K562 (cell line): Measurements from ENCODE around the gene TMEM273. TPM values are rescaled to one million over a fixed set of nuclear protein-coding genes. Genes with fewer than 3 reads are reported as not detected.

Source experiments
- ARID2 ChIP-seq: fragments of 450-650 bp; IDR thresholded peaks from 2 replicates; pipeline ENCODE4 v1.6.1; 2017; ENCODE audit warnings: antibody characterized with exemption, mild to moderate bottlenecking
- FOSL1 ChIP-seq: fragments of 200-800 bp; sonication (Bioruptor generic); conservative IDR thresholded peaks from 2 replicates; pipeline ENCODE4 v1.6.1; 2016; ENCODE audit warnings: missing genetic modification characterization, missing compliant biosample characterization
- KDM2B ChIP-seq: fragments of 250-450 bp; sonication (Bioruptor Pico); IDR thresholded peaks from 2 replicates; pipeline ENCODE4 v1.8.0; 2021; ENCODE audit warnings: mild to moderate bottlenecking, moderate library complexity
- MYNN ChIP-seq, 2 experiments: sonication (generic); formaldehyde crosslinking in 1 of 2; IDR thresholded peaks; 2 replicates each; pipeline versions ENCODE4 v1.5.0 to v1.6.1; 2016 to 2020; ENCODE audit warnings: antibody characterized with exemption in 1 of 2, missing genetic modification reagents in 1 of 2
- NFIC ChIP-seq: fragments of 450-650 bp; IDR thresholded peaks from 2 replicates; pipeline ENCODE4 v1.6.1; 2017; ENCODE audit warnings: mild to moderate bottlenecking, inconsistent platforms
- POLR2H ChIP-seq: IDR thresholded peaks from 2 replicates; pipeline ENCODE4 v1.6.1; 2016; ENCODE audit warnings: missing genetic modification characterization, low read depth, mild to moderate bottlenecking, control low read depth, missing compliant biosample characterization, moderate library complexity
- PYGO2 ChIP-seq: fragments of 450-650 bp; IDR thresholded peaks from 2 replicates; pipeline ENCODE4 v1.6.1; 2016; ENCODE audit warnings: mild to moderate bottlenecking, missing genetic modification characterization, moderate library complexity, missing compliant biosample characterization
- RBM17 ChIP-seq: fragments of 200-400 bp; formaldehyde crosslinking; IDR thresholded peaks from 2 replicates; pipeline ENCODE4 v1.6.1; 2017; ENCODE audit warnings: low read depth, mild to moderate bottlenecking, low read length, borderline replicate concordance
- SMAD4 ChIP-seq: fragments of 250-450 bp; sonication (Bioruptor Pico); conservative IDR thresholded peaks from 2 replicates; pipeline ENCODE4 v1.8.0; 2021; ENCODE audit warnings: inconsistent platforms, mild to moderate bottlenecking, moderate library complexity
- SRSF1 ChIP-seq: fragments of 200-400 bp; formaldehyde crosslinking; IDR thresholded peaks from 2 replicates; pipeline ENCODE4 v1.6.1; 2017; ENCODE audit warnings: mild to moderate bottlenecking, low read depth, low read length, moderate library complexity
- YBX1 ChIP-seq: fragments of 450-650 bp; IDR thresholded peaks from 2 replicates; pipeline ENCODE4 v1.7.1; 2016; ENCODE audit warnings: mild to moderate bottlenecking
- ZNF253 ChIP-seq: fragments of 250-450 bp; sonication (Bioruptor Pico); conservative IDR thresholded peaks from 2 replicates; pipeline ENCODE4 v1.6.1; 2021; ENCODE audit warnings: mild to moderate bottlenecking
- ZNF518B ChIP-seq: fragments of 250-450 bp; sonication (Bioruptor Pico); IDR thresholded peaks from 2 replicates; pipeline ENCODE4 v1.5.0; 2021; ENCODE audit warnings: mild to moderate bottlenecking, moderate library complexity
- ZNF589 ChIP-seq: fragments of 200-800 bp; sonication (Bioruptor generic); IDR thresholded peaks from 2 replicates; pipeline ENCODE4 v1.6.1; 2016; ENCODE audit warnings: low read depth, missing genetic modification characterization, missing compliant biosample characterization
- ZSCAN32 ChIP-seq: fragments of 450-650 bp; formaldehyde crosslinking; IDR thresholded peaks from 2 replicates; pipeline ENCODE4 v1.4.0; 2020; ENCODE audit warnings: mild to moderate bottlenecking, moderate library complexity
- polyA plus RNA-seq, 8 experiments: library from polyadenylated mRNA; depleted of rRNA in 4 of 8; stranded (reverse) in 5 of 8; unstranded in 3 of 8; fragments of >200 nt; fragmentation: Nextera tagmentation in 2 of 8; fragmentation: Illumina TruSeq in 1 of 8; extraction: Ambion mirVana in 2 of 8; extraction: Trizol in 1 of 8; gene quantifications; 2 replicates each; pipeline versions ENCODE4 v1.2.1 to v1.2.3, GENCODE V29; 2011 to 2014; ENCODE audit warnings: inconsistent platforms in 1 of 8, missing spikeins in 1 of 8
- total RNA-seq, 7 experiments: library from RNA; depleted of rRNA in 6 of 7; stranded (reverse); fragments of >200 nt in 6 of 7; fragmentation: Illumina TruSeq in 2 of 7; extraction: Trizol in 2 of 7; gene quantifications; 2 replicates each; pipeline versions ENCODE4 v1.2.1 to v1.2.3, GENCODE V29; 2011 to 2021; ENCODE audit warnings: low replicate concordance in 1 of 7
- TF ChIP-seq, protein P1 (sequence below): fragments of 450-650 bp; conservative IDR thresholded peaks from 2 replicates; pipeline ENCODE4 v1.6.1; 2016; ENCODE audit warnings: missing genetic modification characterization, low read depth, mild to moderate bottlenecking, missing compliant biosample characterization, moderate library complexity
- TF ChIP-seq, protein P2 (sequence below): fragments of 250-450 bp; sonication (Bioruptor Pico); IDR thresholded peaks from 2 replicates; pipeline ENCODE4 v1.8.0; 2021; ENCODE audit warnings: borderline replicate concordance, mild to moderate bottlenecking, moderate library complexity; ENCODE audit not compliant: poor library complexity, severe bottlenecking
- TF ChIP-seq, protein P3 (sequence below): fragments of 450-650 bp; IDR thresholded peaks from 2 replicates; pipeline ENCODE4 v1.6.1; 2016; ENCODE audit warnings: borderline replicate concordance
- TF ChIP-seq, protein P4 (sequence below): sonication (generic); formaldehyde crosslinking; IDR thresholded peaks from 2 replicates; pipeline ENCODE4 v1.8.1; 2023; ENCODE audit warnings: mild to moderate bottlenecking, missing genetic modification reagents, moderate library complexity

The TMEM273 gene
- total and polyA plus RNA-seq, 9 of the 15 experiments (the other 6 are each of a cell fraction or from before 2014, with no cell fraction given): 39.2 to 131 (median 95.6) TPM

DNA sequence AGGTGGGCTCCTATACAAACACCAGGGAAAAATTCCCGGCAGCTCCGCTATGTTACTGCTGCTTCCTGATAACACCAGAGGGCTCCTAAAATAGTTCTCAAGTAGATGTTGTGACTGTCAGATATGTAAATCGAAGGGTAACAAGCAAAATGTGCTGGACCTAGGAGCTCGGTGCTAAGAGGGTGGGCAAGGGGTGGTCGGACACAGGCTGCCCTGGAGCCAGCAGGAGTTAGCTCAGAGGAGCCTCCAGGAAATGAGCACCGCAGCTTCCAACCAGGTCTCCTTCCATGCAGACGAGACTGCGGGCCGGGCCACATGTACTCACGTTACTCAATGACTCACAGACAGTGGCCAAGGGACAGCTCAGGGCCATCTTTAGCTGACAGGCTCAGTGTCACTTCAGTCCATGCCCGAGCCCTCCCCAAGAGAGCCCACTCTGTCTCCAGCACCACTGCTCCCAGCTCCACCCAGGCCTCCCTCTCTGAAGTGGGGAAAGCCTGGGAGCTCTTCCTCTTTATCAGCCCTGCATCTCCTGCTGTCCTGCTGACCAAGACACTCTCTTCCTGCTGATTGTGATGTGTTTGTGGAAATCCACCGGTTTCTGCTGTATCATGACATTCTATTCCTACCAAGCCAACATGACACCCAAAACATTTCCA lies 37.2 kb upstream of the TMEM273 start (continued):
- TF ChIP-seq, protein P1, sequence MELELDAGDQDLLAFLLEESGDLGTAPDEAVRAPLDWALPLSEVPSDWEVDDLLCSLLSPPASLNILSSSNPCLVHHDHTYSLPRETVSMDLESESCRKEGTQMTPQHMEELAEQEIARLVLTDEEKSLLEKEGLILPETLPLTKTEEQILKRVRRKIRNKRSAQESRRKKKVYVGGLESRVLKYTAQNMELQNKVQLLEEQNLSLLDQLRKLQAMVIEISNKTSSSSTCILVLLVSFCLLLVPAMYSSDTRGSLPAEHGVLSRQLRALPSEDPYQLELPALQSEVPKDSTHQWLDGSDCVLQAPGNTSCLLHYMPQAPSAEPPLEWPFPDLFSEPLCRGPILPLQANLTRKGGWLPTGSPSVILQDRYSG: peak; percentile 79; the same call in 1 of the 2 replicates
- TF ChIP-seq ZNF518B (CRISPR knock-in tag): no peak
- TF ChIP-seq SRSF1: no peak
- no peak for TF ChIP-seq ZNF253 (CRISPR knock-in tag)
- no peak for TF ChIP-seq POLR2H
- no peak for TF ChIP-seq RBM17
- peak; percentile 95 for TF ChIP-seq FOSL1 (tag)
- TF ChIP-seq ZNF589 (CRISPR knock-in tag): peak; percentile 85
- no peak for TF ChIP-seq ZSCAN32 (CRISPR knock-in tag)
- TF ChIP-seq KDM2B (CRISPR knock-in tag): no peak
- no peak for TF ChIP-seq YBX1
- TF ChIP-seq, protein P2, sequence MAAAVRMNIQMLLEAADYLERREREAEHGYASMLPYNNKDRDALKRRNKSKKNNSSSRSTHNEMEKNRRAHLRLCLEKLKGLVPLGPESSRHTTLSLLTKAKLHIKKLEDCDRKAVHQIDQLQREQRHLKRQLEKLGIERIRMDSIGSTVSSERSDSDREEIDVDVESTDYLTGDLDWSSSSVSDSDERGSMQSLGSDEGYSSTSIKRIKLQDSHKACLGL (CRISPR knock-in tag): no peak
- peak; percentile 5; the same call in 1 of the 2 replicates for TF ChIP-seq NFIC
- peak; percentile 35; the same call in 1 of the 2 replicates for TF ChIP-seq PYGO2 (tag)
- 0 out of 2 replicates have a peak, but pooled peaks have one; percentile 11 for TF ChIP-seq MYNN (IDR thresholded peaks at IDR 0.05)
- no peak for TF ChIP-seq MYNN (CRISPR knock-in tag; IDR thresholded peaks at IDR 0.05)
- no peak for TF ChIP-seq ARID2
- peak; percentile 90 for TF ChIP-seq SMAD4 (CRISPR knock-in tag)
- TF ChIP-seq, protein P3, sequence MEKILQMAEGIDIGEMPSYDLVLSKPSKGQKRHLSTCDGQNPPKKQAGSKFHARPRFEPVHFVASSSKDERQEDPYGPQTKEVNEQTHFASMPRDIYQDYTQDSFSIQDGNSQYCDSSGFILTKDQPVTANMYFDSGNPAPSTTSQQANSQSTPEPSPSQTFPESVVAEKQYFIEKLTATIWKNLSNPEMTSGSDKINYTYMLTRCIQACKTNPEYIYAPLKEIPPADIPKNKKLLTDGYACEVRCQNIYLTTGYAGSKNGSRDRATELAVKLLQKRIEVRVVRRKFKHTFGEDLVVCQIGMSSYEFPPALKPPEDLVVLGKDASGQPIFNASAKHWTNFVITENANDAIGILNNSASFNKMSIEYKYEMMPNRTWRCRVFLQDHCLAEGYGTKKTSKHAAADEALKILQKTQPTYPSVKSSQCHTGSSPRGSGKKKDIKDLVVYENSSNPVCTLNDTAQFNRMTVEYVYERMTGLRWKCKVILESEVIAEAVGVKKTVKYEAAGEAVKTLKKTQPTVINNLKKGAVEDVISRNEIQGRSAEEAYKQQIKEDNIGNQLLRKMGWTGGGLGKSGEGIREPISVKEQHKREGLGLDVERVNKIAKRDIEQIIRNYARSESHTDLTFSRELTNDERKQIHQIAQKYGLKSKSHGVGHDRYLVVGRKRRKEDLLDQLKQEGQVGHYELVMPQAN: no peak
- TF ChIP-seq, protein P4, sequence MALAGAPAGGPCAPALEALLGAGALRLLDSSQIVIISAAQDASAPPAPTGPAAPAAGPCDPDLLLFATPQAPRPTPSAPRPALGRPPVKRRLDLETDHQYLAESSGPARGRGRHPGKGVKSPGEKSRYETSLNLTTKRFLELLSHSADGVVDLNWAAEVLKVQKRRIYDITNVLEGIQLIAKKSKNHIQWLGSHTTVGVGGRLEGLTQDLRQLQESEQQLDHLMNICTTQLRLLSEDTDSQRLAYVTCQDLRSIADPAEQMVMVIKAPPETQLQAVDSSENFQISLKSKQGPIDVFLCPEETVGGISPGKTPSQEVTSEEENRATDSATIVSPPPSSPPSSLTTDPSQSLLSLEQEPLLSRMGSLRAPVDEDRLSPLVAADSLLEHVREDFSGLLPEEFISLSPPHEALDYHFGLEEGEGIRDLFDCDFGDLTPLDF: no peak
